ENCODE data around the gene HIPK2. TPM values are rescaled to one million over a fixed set of nuclear protein-coding genes. Genes with fewer than 3 reads are reported as not detected.
A peak's percentile ranks its signal among the peaks of the same experiment; 100 is the strongest.

Gene HIPK2
- total and polyA plus RNA-seq, 10 of the 15 experiments (the other 5 are each of a cell fraction or from before 2014, with no cell fraction given), result 1.7 to 39.0 (median 9.4) TPM

- Histone ChIP-seq H3K27ac (ENCODE audit: control insufficient read depth, insufficient read depth) (peak overlapping the region; percentile 17), H3K9me3 (replicated peaks; ENCODE audit: control insufficient read depth, insufficient read depth, low read length) (no peaks in the 10 kb centered on the region), H3K36me3 (ENCODE audit: control insufficient read depth in 2 of 2, insufficient read depth in 2 of 2, low read length in 1 of 2) (peaks cover 5 to 8% of the 10 kb centered on the region in 2 experiments; a peak in 2 of 4 replicates), H3K4me1 (ENCODE audit: control insufficient read depth, insufficient read depth, low read length) (peaks cover 61% of the 10 kb centered on the region), H3K79me2 (ENCODE audit: control insufficient read depth, insufficient read depth, low read length) (peaks cover 2% of the 10 kb centered on the region; the same call in 1 of the 2 replicates), H3K4me2 (ENCODE audit: control insufficient read depth, insufficient read depth) (no peak overlapping the region), H3K9ac (ENCODE audit: control insufficient read depth, insufficient read depth, low read length) (no peak overlapping the region), H3K27me3 (replicated peaks in 1 of 2; ENCODE audit: control insufficient read depth in 2 of 2, insufficient read depth in 2 of 2, low read length in 1 of 2) (no peaks in the 10 kb centered on the region), H3K4me3 (no peak overlapping the region), H4K20me1 (ENCODE audit: control insufficient read depth, insufficient read depth) (no peaks in the 10 kb centered on the region), H2AFZ (ENCODE audit: control insufficient read depth, low read depth, low read length) (no peak overlapping the region)
- CTCF ChIA-PET, result no interaction called here
- ATAC-seq (no peak), FAIRE-seq (no peak), DNase-seq (ENCODE audit: low read depth, low spot score) (no peak)
- 17% methylated on average over 18 of the region's 18 CpGs for WGBS (ENCODE audit: insufficient coverage, insufficient replicate concordance, low lambda C conversion rate, missing lambda C conversion rate)
- intact Hi-C loops (cut with micrococcal nuclease; ENCODE audit: unreplicated experiment) (no loop called here), in situ Hi-C loops (cut with MboI) (no loop called here)
- POLR2A ChIA-PET, result no interaction called here
- RAD21 ChIA-PET (ENCODE audit: unreplicated experiment), result interaction anchor here (1.5 kb wide), 1 partner anchor 27 kb away, joined by 5 read pairs; no protein-coding TSS in a partner anchor
- BruUV-seq (replicated peaks), result no TSS peak
- SMC1A ChIA-PET (ENCODE audit: uncharacterized antibody, unreplicated experiment), result interaction anchor here (0.6 kb wide), 1 partner anchor 16 kb away, joined by 3 read pairs; no protein-coding TSS in a partner anchor
- TF ChIP-seq BCLAF1 (IDR thresholded peaks at IDR 0.05), result no peak
- TF ChIP-seq SMARCA5 (IDR thresholded peaks at IDR 0.05), result no peak
- no peak for TF ChIP-seq BCL11A (IDR thresholded peaks at IDR 0.05; ENCODE audit: low read depth, low read length)
- no peak for TF ChIP-seq CUX1 (IDR thresholded peaks at IDR 0.05; ENCODE audit: insufficient replicate concordance, low read depth, low read length)
- TF ChIP-seq CREB1 (IDR thresholded peaks at IDR 0.05; ENCODE audit: low read depth), result peak; percentile 60
- no peak for TF ChIP-seq LARP7 (IDR thresholded peaks at IDR 0.05)
- TF ChIP-seq PAX8 (IDR thresholded peaks at IDR 0.05), result no peak
- peak in 1 of 3 experiments; percentile 12; a peak in 1 of 6 replicates for TF ChIP-seq CTCF (IDR thresholded peaks at IDR 0.05 in 2 of 3, conservative IDR thresholded peaks at IDR 0.05 in 1 of 3; ENCODE audit: control insufficient read depth in 2 of 3, extremely low read depth in 1 of 3, insufficient read depth in 1 of 3, low read depth in 3 of 3, low read length in 3 of 3)
- TF ChIP-seq FOS (IDR thresholded peaks at IDR 0.05; ENCODE audit: borderline replicate concordance, extremely low read depth, insufficient read length), result no peak
- TF ChIP-seq CBX5 (IDR thresholded peaks at IDR 0.05; ENCODE audit: low read depth), result no peak
- no peak for TF ChIP-seq TARDBP (IDR thresholded peaks at IDR 0.05; ENCODE audit: borderline replicate concordance)
- TF ChIP-seq SPI1 (IDR thresholded peaks at IDR 0.05; ENCODE audit: borderline replicate concordance, insufficient read depth, low read depth, low read length), result no peak
Observed at GRCh38 chr7:139699640-139700504, 77.9 kb downstream of the HIPK2 start.

Data from GM12878 (cell line).